Astrocyte of the spinal cord (primary cell): ENCODE results near the gene RAB11B.
A peak's percentile ranks its signal among the peaks of the same experiment; 100 is the strongest.

Source experiments
- DNase-seq: peaks from one replicate; pipeline ENCODE4 v3.0.0; 2011; ENCODE audit warnings: low read depth, low spot score
- H3K4me3 ChIP-seq: 2 replicates; pipeline ENCODE4 v1.5.1; 2011; ENCODE audit warnings: low read depth, mild to moderate bottlenecking, low read length, moderate library complexity
- in situ Hi-C: cut with HindIII; loops from 2 replicates; pipeline ENCODE4 v1.10.0; 2017; ENCODE audit warnings: low sequenced_read_pairs
- TF ChIP-seq, protein P1 (sequence below): IDR thresholded peaks from 2 replicates; pipeline ENCODE4 v1.5.1; 2012; ENCODE audit warnings: low read depth, mild to moderate bottlenecking, low read length, inconsistent platforms

RAB11B gene

DNA sequence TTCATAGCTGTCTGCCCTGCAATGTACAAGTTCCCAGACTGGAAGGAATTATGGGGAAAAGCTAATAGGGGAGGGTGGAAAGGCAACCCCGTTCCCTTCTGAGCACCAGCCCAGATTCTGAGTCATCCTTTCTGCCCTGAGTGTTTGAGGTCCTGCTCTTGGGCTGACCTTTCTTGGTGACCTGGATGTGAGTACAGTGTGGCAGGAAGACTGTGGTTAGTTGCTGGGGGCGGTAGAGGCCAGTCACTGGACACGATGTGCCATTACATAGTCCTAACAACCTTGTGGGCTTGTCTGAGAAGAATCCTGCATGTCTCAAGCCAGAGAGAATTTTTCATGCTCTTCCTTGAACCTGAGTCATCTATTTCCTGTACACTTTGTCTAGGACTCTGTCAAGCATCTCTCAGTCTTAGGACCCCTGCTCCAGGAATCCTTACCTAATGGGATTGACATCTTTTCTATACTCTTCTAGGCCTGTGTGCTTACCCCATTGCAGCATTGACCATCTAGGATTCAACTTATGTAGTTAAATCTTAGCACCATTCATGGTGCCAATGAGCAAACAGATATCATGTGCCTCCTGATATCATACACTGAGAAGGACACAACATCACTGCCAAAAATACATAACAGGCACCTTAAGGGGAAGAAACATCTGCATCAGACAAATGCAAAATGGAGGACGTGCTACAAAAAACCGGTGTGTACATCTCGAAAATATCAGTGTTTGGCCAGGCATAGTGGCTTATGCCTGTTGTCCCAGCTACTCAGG is 34.3 kb upstream of the RAB11B start:
- peak; percentile 97 for DNase-seq
- in situ Hi-C loops: no loop called here
- H3K4me3 ChIP-seq: no peak overlapping the region
- TF ChIP-seq, protein P1, sequence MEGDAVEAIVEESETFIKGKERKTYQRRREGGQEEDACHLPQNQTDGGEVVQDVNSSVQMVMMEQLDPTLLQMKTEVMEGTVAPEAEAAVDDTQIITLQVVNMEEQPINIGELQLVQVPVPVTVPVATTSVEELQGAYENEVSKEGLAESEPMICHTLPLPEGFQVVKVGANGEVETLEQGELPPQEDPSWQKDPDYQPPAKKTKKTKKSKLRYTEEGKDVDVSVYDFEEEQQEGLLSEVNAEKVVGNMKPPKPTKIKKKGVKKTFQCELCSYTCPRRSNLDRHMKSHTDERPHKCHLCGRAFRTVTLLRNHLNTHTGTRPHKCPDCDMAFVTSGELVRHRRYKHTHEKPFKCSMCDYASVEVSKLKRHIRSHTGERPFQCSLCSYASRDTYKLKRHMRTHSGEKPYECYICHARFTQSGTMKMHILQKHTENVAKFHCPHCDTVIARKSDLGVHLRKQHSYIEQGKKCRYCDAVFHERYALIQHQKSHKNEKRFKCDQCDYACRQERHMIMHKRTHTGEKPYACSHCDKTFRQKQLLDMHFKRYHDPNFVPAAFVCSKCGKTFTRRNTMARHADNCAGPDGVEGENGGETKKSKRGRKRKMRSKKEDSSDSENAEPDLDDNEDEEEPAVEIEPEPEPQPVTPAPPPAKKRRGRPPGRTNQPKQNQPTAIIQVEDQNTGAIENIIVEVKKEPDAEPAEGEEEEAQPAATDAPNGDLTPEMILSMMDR: no peak

DNA sequence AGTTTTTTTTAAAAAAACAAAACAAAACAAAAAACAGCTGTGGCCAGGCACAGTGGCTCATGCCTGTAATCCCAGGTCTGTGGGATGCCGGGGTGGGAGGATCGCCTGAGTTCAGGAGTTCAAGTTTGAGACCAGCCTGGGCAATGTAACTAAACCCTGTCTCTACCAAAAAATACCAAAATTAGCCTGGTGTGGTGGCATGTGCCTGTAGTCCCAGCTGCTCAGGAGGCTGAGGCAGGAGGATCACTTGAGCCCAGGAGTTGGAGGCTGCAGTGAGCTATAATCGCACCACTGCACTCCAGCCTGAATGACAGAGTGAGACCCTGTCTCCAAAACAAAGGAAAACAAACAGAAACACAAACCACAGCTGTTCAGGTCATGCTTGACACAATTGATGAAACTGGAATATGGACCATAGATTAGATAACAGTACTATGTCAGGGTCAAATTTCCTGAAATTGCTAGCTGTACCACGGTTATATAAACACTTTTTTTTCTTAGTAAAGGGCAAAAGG is 33.1 kb upstream of the RAB11B start:
- in situ Hi-C loops: no loop called here
- DNase-seq: no peak
- TF ChIP-seq, protein P1: no peak

DNA sequence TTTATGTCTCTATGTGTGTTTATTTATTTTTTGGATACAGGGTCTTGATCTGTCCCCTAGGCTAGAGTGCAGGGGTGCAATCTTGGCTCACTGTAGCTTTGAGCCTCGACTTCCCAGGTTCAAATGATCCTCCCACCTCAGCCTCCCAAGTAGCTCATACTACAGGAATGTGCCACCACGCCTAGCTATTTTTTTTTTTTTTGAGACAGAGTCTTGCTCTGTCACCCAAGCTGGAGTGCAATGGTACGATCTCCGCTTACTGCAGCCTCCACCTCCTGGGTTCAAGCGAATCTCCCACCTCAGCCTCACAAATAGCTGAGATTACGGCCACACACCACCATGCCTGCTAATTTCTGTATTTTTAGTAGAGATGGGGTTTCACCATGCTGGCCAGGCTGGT is 31.2 kb upstream of the RAB11B start:
- DNase-seq: no peak
- no peak overlapping the region for H3K4me3 ChIP-seq
- TF ChIP-seq, protein P1: no peak
- in situ Hi-C loops: no loop called here

More for the DNA sequence above, 33.1 kb upstream of the RAB11B start:
- no peak overlapping the region for H3K4me3 ChIP-seq

DNA sequence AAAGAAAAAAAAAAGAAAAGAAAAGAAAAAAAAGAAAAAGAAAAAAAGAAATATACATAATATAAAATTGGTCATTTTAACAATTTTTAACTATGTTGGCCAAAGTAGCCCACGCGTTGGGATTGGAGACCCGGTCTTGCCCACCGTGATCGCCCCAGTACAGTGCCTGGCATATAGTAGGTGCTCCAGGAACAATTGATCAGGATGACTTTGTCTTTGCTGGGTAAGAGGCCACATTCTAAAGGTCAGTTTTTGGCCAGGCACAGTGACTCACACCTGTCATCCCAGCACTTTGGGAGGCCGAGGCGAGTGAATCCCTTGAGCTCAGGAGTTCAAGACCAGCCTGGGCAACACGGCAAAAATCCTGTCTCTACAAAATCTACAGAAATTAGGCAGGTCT is 30.0 kb upstream of the RAB11B start:
- in situ Hi-C loops: no loop called here
- no peak overlapping the region for H3K4me3 ChIP-seq
- TF ChIP-seq, protein P1: no peak
- DNase-seq: no peak

DNA sequence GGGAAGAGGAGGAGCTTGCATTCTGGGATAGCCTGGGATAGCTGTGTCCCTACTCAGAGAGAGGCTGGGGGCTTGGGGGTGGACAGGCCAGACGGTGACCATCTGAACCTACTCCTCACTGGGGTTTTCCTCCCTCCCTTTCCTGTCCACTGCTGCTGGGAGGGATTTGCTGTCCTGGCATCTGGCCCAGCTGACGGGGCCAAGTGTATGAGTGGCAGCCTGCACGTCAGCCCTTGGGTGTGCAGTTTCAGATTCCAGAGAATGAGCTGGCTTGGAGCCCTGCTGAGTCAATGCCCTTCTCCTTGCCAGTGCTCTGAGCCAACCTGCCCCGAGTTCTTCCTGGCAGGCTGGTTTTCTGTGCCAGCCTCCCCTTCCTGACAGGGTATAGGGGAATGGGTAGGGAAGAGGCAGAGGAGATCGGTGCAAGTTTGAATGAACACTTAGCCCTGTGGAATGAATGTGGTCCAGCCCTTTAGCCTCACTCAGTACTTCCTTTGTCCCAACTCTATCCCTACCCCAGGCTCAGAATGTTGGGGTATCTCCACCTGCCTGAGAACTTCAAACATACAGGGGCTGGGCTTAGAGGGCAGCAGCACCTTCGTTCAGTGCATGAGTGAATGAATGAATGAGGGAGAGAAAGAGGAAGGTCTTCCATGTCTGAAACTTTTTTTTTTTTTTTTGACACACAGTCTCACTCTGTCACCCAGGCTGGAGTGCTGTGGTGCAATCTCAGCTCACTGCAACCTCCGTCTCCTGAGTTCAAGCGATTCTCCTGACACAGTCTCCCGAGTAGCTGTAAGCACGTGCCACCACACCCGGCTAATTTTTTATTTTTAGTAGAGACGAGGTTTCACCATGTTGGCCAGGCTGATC is 28.0 kb upstream of the RAB11B start:
- TF ChIP-seq, protein P1: no peak
- DNase-seq: peak; percentile 96
- H3K4me3 ChIP-seq: no peak overlapping the region
- in situ Hi-C loops: no loop called here

DNA sequence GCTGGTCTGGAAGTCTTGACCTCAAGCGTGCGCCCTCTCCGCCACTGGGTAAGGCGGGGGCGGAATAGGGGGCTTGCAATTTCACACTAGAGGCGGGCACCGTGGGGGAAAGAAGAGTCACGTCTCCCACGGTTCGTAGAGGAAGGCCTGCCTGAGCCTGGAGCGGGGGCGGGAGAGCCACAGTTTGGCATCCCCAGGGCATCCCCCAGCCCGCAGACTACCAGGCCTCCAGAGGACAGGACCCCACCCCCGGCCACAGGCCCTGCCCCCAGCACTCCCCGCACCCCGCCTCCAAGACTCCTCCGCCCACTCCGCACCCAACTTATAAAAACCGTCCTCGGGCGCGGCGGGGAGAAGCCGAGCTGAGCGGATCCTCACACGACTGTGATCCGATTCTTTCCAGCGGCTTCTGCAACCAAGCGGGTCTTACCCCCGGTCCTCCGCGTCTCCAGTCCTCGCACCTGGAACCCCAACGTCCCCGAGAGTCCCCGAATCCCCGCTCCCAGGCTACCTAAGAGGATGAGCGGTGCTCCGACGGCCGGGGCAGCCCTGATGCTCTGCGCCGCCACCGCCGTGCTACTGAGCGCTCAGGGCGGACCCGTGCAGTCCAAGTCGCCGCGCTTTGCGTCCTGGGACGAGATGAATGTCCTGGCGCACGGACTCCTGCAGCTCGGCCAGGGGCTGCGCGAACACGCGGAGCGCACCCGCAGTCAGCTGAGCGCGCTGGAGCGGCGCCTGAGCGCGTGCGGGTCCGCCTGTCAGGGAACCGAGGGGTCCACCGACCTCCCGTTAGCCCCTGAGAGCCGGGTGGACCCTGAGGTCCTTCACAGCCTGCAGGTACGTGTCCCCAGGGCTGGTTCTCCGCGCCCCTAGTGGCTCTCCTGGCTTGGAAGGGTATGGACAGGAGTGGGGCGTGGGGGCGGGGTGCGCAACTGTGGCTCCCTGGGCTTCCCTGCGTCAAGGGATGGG is 26.1 kb upstream of the RAB11B start, which contains the start of gene ANGPTL4:
TSS of gene ANGPTL4 (plus strand) at position 353 of the 969 bp plus-strand sequence. CDS start at position 520, 167 bp downstream.
- TF ChIP-seq, protein P1: peak; percentile 34
- DNase-seq: peak; percentile 74
- in situ Hi-C loops: no loop called here
- H3K4me3 ChIP-seq: peak within 1 kb of the TSS; percentile 53
